ENCODE data around the gene USP7.
A peak's percentile ranks its signal among the peaks of the same experiment; 100 is the strongest.
"Not testable (repeated sequence)": the region's sequence is repeated elsewhere in the genome, so short reads cannot be mapped to it uniquely, and the experiment has no call there.

The USP7 gene

DNA sequence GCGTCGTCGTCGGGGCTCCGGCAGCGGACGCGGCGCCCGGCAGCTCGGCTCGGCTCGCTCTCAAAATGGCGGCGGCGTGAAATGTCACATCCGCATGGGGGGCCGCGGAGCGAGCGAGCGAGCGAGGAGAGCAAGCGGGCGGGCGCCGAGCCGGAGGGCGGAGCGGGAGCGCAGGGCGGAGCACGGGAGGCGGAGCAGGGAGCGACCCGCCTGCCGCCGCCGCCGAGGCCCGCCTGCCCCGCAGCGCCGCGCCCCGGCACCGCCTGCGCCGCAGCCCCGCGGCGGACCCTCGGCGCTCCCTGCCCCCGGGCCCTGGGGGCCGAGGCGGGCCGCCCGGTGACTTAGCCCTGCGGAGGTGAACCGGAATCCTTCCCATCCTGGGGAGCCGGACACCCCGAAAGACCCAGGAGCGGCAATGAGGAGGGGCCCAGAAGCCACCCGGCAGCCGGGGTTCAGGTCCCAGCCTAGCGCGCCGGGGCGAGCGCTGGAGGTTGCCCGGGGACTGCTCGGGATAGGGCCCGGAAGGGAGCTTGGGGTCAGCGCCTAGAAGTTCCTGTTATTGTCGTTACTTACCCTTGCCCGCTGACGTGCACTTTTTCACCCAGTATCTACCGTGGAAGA, at the start of gene USP7:
TSS of gene USP7 (minus strand) at position 86 of the 621 bp plus-strand sequence. CDS start 621 bp downstream, outside the sequence.
- DNase-seq, result peak; percentile 89

DNA sequence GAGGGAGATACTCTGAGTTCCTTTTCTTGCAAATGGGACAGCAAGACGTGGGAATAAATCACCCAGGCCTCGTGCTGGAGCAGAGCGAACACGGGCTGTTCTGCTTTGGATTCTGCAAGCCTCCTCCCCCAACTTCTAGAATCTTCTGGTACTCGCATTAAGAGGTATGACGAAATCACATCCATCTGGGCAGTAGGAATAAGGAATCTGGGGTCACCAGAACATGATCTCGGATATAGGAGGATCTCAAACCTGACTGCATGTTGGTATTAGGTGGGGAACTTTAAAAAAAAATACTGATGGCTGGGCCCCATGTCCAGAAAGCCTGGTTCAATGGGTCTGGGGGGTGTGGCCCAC, 49.8 kb upstream of the USP7 start:
- no peak for DNase-seq

DNA sequence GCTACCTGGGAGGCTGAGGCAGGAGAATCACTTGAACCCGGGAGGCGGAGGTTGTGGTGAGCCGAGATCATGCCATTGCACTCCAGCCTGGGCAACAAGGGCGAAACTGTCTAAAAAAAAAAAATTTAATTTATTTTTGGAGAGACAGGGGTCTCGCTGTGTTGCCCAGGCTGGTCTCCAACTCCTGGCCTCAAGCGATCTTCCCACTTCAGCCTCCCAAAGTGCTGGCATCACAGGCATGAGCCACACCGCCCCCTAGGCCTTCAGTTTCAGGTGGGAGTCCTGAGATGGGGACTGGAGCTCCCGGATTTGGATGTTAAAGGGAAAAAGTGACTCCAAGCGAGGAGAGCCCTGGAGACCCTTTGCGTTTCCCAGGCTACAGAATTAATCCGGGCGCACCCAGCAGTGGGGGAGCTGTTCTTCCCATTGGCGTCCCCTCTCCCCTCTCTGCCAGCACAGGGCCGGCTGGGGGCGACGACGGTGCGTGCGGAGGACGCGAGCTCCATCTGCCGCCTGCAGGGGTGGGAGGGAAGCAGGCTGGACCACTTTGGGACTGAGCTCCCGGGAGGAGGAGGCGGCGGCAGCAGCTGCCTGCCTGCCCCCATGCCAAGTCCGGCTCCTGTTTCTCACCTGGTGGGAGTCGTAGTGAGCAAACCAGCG, 49.3 kb upstream of the USP7 start:
- peak; percentile 58 for DNase-seq

DNA sequence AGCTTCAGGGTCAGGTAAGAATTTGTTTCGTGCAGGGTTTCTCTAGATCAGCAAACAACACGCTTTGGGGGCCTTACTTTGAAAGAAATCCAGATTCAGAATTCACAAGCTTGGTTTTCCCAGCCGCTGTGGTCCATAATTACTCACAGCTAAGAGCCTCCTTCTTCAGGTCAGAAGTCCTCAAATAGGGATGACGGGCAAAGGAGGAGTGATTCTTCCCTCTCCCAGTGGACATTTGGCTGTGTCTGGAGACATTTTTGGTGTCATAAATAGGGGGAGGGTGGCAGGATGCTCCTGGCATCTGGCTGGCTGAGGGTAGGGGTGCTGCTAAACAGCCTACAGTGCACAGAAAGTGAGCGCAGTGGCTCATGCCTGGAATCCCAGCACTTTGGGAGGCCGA, 48.6 kb upstream of the USP7 start:
- no peak for DNase-seq

DNA sequence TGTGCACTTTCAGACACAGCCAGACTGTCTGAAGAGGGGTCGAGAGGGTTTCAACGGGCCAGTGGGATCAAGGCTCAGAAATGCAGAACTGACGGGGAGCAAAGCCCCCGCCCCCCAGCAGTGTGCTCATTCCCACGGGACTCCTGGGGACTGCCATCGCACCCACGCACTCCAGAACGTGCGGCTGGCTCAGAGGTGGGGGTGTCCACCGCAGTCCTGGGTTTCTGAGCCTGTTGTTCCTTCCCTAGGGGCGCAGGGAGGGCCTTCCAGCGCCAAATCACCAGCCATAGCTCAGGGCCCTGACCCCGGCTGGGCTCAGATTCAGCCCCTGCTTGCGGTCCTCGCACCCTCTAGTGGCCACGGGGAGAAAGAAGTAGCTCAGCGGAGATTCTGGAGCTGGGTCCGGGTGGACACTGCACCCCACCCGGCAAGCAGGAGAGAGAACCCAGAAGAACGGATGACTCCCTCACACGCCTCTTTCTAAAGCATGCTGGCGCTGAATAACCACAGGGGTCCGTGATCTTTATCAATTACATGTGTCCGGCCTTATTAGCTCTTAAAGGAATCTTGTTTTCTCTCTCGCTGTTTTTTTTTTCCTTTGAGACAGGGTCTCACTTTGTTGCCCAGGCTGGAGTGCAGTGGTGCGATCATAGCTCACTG, 45.0 kb upstream of the USP7 start:
- DNase-seq, result peak; percentile 36

DNA sequence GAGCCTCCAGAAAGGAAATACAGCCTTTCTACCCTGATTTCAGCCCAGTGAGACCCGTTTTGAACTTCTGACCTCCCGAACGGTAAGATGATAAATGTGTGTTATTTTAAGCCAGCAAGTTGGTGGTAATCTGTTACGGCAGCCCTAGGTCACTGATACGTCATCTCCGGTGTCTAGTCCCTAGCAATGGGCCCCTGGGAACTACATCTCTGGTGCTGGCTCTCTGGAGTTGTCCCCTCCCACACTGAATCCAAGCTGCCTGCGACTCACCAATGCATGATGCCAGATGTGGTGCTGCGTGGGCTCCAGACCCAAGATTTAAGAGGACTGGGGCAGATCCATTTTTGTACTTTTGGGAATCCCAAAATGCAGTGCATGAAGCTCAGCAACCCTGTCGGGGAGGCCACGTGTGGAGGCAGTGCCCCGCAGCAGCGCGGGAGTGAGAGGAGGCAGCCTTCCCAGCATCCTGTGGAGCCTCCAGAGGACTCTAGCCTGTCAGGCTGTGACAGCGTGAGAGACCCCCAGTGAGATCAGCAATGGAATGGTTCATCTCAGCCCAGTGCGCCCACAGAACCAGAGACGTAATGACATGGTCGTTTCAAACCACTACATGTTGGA, 43.6 kb upstream of the USP7 start:
- DNase-seq, result no peak

DNA sequence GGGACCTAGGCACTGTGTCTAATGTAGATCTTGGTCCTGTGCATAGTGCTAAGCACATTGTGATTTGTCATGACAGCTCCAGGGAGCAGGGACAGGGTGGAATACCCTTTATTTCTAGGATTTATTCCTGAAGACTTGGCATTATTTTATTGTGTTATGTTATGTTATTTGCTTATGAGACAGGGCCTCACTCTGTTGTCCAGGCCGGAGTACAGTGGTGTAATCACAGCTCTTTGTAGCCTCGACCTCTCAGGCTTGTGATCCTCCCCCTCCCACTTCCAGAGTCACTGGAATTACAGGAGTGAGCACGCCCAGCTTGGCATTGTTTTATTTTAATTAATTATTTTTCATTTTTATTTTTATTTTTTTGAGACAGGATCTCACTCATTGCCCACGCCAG, 40.5 kb upstream of the USP7 start:
- DNase-seq, result no peak

DNA sequence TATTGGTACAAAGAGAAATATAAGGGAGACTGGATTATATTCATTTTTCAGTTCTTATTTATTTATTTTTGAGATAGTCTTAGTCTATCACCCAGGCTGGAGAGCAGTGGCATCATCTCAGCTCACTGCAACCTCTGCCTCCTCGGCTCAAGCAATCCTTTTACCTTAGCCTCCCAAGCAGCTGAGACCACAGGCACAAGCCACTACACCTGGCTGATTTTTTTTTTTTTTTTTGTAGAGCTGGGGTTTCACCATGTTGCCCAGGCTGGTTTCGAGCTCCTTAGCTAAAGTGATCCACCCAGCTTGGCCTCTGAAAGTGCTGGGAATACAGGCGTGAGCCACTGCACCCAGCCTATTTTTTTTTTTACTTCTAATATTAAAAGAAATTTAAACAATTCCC, 40.1 kb upstream of the USP7 start:
- DNase-seq, result no peak

DNA sequence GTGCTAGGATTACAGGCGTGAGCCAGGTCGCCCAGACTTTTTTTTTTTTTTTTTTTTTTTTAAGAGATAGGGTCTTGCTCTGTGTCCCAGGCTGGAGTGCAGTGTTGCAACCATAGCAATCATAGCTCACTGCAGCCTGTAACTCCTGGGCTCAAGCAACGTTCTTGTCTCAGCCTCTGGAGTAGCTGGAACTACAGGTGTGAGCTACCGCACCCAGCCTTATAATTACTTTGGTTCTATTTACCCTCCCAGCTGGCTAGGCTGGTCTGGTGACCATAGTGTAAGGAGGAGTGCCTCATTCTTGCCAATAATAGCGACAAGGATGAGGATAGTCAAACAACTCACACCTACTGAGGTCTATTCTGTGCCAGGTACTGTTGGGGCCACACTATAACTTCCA, 39.6 kb upstream of the USP7 start:
- DNase-seq, result peak; percentile 72

DNA sequence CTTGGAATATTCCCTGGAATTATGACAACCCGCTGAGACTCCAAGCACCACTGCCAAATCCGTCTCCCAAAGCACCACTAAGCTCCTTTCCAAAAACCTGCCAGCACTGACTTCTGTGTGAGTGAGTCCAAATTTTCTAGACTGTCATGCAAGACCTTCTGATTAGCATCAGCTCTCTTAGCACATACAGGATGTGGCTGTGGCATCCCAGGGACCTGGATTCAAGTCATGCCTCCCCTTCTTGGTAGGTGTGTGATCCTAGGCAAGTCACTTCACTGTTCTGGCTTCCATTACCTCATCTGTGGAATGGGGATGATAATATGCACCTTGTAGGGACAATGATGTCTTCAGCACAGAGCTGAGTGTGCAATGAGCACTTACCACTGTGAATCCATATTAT, 38.3 kb upstream of the USP7 start:
- DNase-seq, result no peak

DNA sequence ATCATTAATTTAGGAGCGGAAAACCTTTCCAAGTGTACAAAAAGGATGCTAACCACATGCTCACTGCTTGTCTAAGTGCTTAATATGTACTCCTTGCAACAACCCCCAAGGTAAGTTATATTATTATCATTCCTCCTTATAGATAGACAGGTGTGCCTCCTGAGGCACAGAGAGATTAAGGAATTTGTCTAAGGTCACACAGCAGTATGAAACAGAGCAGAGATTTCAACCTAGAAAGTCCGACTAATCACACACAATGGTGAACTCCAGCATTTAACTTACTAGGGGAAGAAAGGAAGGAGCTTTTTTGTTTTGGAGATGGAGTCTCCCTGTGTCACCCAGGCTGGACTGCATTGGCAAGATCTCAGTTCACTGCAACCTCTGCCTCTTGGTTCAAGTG, 37.0 kb upstream of the USP7 start:
- no peak for DNase-seq

DNA sequence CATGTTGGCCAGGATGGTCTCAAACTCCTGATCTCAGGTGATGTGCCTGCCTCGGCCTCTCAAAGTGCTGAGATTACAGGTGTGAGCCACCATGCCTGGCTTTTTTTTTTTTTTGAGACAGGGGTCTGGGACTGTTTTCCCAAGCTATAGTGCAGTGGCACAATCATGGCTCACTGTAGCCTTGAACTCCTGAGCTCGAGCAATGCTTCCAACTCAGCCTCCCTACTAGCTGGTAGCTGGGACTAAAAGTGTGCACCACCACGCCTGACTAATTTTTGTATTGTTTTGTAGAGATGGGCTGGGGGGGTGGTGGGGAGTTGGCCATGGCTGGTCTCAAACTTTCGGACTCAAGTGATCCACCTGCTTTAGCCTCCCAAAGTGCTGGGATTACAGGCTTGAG, 36.1 kb upstream of the USP7 start:
- DNase-seq, result no peak

DNA sequence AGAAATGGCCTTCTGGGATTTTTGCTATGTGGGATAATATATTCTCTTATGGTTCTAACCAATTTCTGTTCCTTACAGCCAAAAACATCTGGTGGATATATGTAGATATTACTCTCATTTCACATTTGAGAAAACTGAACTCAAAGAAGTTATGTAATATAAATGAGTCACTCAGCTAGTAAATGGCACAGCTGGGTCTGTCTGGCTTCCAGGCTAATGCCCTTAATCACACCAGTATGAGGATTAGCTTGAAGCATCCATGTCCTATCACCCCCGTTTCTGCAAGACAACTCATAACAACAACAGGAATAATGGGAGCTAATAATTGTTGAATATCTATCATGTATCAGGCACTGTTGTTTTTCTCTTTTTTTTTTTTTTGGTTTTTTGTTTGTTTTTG, 34.4 kb upstream of the USP7 start:
- no peak for DNase-seq

DNA sequence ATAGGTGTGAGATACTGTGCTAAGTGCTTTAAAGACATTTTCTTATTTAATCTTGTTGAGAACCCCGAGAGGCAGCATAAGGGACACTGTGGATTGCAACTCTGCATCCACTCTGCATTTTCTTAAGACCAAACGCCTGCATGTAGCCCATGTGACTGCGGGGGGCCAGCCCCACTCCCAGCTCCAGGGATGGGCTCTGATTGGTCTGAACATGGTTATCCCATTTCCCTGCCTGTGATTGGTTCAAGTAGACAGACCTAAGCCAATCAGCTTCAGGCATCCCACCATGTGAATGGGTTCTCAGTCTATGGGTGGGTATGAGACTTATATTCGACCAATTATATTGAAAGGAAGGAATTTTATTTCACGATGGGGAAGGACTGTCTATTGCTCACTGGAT, 33.2 kb upstream of the USP7 start:
- DNase-seq, result no peak

DNA sequence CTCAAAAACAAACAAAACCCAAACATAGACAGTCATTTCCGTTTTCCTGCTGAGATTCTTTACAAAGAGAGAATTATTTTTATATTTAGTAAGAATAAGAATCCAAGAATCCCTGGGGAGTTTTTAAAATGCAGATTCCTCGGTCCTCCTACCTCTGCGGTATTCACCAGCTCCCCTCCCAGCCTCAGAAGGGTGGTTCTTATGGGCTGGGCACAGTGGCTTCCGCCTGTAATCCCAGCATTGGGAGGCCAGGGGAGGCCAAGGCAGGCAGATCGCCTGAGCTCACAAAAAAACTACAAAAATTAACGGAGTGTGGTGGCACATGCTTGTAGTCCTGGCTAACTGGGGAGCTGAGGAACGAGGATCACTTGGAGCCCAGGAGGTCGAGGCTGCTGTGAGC, 26.7 kb upstream of the USP7 start:
- DNase-seq, result no peak

DNA sequence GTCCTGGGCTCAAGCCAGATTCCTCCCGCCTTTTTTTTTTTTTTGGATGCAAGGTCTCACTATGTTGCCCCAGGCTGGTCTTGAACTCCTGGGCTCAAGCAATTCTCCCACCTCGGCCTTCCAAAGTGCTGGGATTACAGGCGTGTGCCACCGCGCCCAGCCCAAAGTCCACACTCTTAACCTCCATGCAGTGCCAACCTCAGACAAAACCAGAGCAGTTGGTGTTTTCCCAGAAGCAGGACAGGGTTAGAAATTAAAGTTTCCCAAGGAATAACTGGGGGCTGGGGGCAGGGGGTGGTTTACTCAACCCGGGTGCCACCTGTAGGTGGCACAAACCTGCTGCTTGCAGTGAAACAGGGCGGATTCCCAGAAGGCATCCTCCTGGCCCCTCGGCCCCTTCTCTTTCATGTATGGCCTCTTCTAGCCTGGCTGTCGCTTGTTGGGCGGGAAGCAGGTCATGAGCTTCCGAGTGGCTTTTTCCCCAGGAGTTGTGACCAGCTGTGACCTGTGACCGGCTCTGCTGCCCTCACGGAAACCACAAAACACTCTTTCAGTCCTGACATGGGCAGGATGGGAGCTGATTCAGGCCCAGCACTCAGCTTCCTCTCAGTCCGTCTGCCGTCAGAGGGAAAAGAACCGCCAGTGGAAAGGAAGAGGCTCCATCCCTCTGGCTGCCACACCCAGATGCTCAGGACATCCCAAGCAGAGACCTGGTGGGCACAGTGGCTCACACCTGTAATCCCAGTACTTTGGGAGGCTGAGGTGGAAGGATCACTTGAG, 25.6 kb upstream of the USP7 start:
- DNase-seq, result no peak

DNA sequence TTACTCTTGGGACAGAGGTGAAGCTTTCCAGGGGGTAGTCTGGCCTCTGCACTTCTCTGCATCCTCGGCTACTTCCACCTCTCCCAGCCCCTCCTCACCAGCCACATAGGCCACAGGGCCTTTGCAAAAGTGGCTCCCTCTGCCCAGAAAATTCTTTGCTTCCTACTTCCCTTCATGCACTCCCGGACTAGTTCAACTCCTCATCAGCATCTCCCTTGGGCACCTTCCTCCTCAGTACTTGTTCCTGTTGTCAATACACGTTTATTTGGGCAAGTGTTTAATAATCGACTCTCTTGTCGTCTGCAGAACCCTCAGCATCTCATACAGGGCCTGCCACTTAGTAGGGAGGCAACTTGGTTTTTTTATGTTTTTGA, 23.1 kb upstream of the USP7 start:
- DNase-seq, result no peak

DNA sequence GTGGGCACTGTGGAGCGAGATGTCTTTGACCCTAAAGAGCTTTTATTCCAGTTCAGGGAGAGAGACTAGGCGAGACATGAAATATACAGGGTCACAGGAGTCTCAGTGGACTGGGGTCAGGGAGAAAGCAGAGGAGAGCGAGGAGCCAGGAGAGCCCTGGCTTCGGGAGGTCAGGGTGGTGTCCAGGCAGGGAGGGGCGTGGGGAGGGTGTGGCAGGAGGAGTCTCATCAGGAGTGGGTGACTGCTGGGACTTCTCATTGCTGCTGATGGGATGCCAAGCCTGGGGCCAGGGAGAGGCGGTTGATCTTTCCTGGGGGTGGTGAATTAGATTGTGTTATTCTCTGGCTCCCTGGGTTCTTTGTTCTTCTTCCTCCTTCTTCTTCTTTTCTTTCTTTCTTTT, 22.4 kb upstream of the USP7 start:
- no peak for DNase-seq

DNA sequence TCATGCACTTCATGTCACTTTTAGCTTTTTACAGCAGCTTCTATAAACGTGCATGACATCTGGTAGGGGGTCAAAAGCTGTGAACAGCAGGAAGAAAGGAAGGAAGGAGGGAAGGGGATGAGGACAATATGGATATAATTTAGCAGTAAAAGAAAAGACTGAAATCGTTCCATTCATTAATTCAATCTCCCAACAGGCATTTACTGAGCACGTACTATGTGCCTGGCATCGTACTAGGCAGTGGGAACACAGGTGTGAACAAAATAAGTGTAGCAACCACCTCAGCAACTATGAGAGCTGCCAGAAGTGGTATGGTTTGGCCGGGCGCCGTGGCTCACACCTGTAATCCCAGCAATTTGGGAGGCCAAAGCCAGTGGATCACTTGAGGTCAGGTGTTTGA, 19.1 kb upstream of the USP7 start:
- DNase-seq, result no peak

DNA sequence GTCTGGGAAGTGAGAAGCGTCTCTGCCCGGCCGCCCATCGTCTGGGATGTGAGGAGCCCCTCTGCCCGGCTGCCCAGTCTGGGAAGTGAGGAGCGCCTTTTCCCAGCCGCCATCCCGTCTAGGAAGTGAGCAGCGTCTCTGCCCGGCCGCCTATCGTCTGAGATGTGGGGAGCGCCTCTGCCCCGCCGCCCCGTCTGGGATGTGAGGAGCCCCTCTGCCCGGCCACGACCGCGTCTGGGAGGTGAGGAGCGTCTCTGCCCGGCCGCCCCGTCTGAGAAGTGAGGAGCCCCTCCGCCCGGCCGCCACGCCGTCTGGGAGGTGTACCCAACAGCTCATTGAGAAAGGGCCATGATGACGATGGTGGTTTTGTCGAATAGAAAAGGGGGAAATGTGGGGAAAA, 18.2 kb upstream of the USP7 start:
- not testable (repeated sequence) for DNase-seq

DNA sequence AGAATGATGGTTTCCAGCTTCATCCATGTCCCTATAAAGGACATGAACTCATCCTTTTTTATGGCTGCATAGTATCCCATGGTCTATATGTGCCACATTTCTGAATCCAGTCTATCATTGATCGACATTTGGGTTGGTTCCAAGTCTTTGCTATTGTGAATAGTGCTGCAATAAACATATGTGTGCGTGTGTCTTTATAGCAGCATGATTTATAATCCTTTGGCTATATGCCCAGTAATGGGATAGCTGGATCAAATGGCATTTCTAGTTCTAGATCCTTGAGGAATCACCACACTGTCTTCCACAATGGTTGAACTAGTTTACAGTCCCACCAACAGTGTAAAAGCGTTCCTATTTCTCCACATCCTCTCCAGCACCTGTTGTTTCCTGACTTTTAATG, 12.5 kb upstream of the USP7 start:
- DNase-seq, result not testable (repeated sequence)

DNA sequence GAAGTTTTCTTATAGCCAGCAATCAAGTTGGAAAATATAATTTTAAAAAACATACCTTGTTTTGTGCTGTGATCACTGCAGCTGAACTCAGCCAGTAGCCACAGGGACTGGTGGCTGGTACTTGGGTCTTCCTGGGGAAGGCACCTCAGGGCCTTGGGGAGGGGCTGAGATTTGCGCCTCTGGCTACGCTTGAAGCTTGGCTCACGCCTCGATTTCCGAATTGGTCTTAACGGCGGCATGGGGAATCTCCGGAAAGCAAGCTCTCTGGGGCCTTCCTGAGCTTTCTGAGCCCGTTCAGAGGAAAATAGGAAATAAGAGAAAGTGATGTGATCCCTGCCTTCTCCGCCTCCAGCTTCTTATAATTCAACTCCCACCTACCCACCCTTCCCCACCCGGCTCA, 11.3 kb upstream of the USP7 start:
- DNase-seq, result no peak

DNA sequence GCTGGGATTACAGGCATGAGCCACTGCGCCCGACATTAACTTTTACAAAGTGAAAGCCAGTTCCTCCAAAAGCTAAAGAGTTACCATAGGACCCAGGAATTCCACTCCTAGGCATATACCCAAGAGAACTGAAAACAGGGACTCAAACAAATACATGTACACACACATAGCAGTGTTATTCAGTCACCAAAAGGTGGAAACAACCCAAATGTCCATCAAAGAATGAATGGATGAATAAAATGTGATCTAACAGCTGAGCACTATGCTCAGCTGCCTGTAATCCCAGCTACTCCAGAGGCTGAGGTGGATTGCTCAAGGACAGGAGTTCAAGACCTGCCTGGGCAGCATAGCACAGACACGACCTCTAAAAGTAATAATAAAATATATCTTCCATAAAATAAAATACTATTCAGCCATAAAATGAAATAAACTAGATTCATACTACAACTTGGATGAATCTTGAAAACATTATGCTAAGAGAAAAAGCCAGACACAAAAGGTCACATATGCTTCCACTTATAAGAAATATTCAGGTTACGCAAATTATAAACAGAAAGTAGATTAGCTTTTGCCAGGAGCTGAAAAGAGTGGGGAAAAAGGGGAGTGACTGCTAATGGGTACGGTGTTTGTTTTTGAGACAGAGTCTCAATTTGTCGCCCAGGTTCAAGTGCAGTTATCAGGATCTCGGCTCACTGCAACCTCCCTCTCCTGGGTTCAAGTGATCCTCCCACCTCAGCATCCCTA, 9.3 kb upstream of the USP7 start:
- DNase-seq, result no peak

All from COR-L47 (cell line).